Natural killer cell (primary cell): Measurements from ENCODE around the gene GBF1. TPM values are rescaled to one million over a fixed set of nuclear protein-coding genes. Genes with fewer than 3 reads are reported as not detected.

Experiments
- ATAC-seq, 3 donors: fragments of 150-1000 bp in 2 of 3; fragments of 200-7000 bp in 1 of 3; cut with Tn5 transposase; 1 replicate in 1 of 3; 2 replicates in 2 of 3; pipeline ENCODE4 v1.10.0; 2021; ENCODE audit warnings: mild to moderate bottlenecking in 2 of 3, moderate library complexity in 2 of 3
- DNase-seq, 2 donors: peaks; one replicate each; pipeline versions ENCODE4 v3.0.0 to v3.0.0-alpha.2; 2013 to 2021; ENCODE audit warnings: mixed read lengths in 1 of 2
- H3K27ac ChIP-seq: one replicate; pipeline ENCODE4 v1.5.1; 2013; ENCODE audit warnings: mild to moderate bottlenecking, low read length
- H3K27me3 ChIP-seq: one replicate; pipeline ENCODE4 v1.6.1; 2013; ENCODE audit warnings: low read length; ENCODE audit not compliant: control insufficient read depth, insufficient read depth
- H3K36me3 ChIP-seq: one replicate; pipeline ENCODE4 v1.6.1; 2013; ENCODE audit warnings: low read length; ENCODE audit not compliant: control insufficient read depth, insufficient read depth
- H3K4me1 ChIP-seq: one replicate; pipeline ENCODE4 v1.6.1; 2013; ENCODE audit warnings: low read length; ENCODE audit not compliant: control insufficient read depth, insufficient read depth
- H3K4me3 ChIP-seq: one replicate; pipeline ENCODE4 v1.5.1; 2013; ENCODE audit warnings: low read length
- H3K9me3 ChIP-seq: one replicate; pipeline ENCODE4 v1.6.1; 2013; ENCODE audit warnings: low read length; ENCODE audit not compliant: control insufficient read depth, insufficient read depth
- H3K27ac Mint-ChIP-seq, 2 donors: one replicate each; pipeline ENCODE4 v1.8.0; 2022; ENCODE audit warnings: mild to moderate bottlenecking in 2 of 2, mixed read lengths in 2 of 2, moderate library complexity in 1 of 2
- H3K27me3 Mint-ChIP-seq, 2 donors: one replicate each; pipeline ENCODE4 v1.8.0; 2022; ENCODE audit warnings: low read depth in 2 of 2, mixed read lengths in 2 of 2
- H3K36me3 Mint-ChIP-seq: one replicate; pipeline ENCODE4 v1.8.0; 2022; ENCODE audit warnings: mixed read lengths
- H3K4me1 Mint-ChIP-seq, 2 donors: one replicate each; pipeline ENCODE4 v1.8.0; 2022; ENCODE audit warnings: mixed read lengths in 2 of 2
- H3K4me3 Mint-ChIP-seq: one replicate; pipeline ENCODE4 v1.8.0; 2022; ENCODE audit warnings: mild to moderate bottlenecking, moderate library complexity, mixed read lengths
- H3K9me3 Mint-ChIP-seq, 2 donors: one replicate each; pipeline ENCODE4 v1.8.0; 2022; ENCODE audit warnings: mixed read lengths in 2 of 2
- WGBS: methylation state at CpG from one replicate; pipeline ENCODE4 v1.1.7; 2013; ENCODE audit warnings: missing lambda C conversion rate; ENCODE audit not compliant: insufficient coverage; 5-methylcytosine and 5-hydroxymethylcytosine counted together
- intact Hi-C: fragments of 100-400 bp; cut with micrococcal nuclease; formaldehyde crosslinking; loops from one replicate; pipeline ENCODE4 v1.14.2; 2022
- total RNA-seq, 4 donors: library from RNA; stranded (reverse); fragments of 120-200 nt in 1 of 4; gene quantifications; one replicate each; pipeline versions ENCODE4 v1.2.3 to v1.2.4, GENCODE V29; 2013 to 2022
- TF ChIP-seq, protein P1 (sequence below): fragments of 200-600 bp; IDR thresholded peaks from one replicate; pipeline ENCODE4 v1.8.0; 2022; ENCODE audit warnings: antibody characterized with exemption

Gene GBF1
- total RNA-seq, 3 donors from 2014 or later (not counting 1 experiment from before 2014, with no cell fraction given): 48.2 to 52.5 (median 50.9) TPM

GRCh38 chr10:102283488-102283887, 38.2 kb downstream of the GBF1 start:
- Histone ChIP-seq H3K27ac (no peak overlapping the region), H3K4me1 (no peaks in the 10 kb centered on the region), H3K4me3 (no peak overlapping the region), H3K36me3 (peaks cover 2% of the 10 kb centered on the region), H3K27me3 (no peaks in the 10 kb centered on the region), H3K9me3 (no peaks in the 10 kb centered on the region)
- Mint-ChIP-seq H3K4me3 (no peak overlapping the region), H3K4me1 (peaks cover 46 to 69% of the 10 kb centered on the region in 2 donors), H3K27me3 (no peaks in the 10 kb centered on the region), H3K9me3 (no peaks in the 10 kb centered on the region), H3K27ac (peak overlapping the region; percentile 4 to 27), H3K36me3 (no peaks in the 10 kb centered on the region)
- TF ChIP-seq, protein P1, sequence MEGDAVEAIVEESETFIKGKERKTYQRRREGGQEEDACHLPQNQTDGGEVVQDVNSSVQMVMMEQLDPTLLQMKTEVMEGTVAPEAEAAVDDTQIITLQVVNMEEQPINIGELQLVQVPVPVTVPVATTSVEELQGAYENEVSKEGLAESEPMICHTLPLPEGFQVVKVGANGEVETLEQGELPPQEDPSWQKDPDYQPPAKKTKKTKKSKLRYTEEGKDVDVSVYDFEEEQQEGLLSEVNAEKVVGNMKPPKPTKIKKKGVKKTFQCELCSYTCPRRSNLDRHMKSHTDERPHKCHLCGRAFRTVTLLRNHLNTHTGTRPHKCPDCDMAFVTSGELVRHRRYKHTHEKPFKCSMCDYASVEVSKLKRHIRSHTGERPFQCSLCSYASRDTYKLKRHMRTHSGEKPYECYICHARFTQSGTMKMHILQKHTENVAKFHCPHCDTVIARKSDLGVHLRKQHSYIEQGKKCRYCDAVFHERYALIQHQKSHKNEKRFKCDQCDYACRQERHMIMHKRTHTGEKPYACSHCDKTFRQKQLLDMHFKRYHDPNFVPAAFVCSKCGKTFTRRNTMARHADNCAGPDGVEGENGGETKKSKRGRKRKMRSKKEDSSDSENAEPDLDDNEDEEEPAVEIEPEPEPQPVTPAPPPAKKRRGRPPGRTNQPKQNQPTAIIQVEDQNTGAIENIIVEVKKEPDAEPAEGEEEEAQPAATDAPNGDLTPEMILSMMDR: no peak
- WGBS: 80% methylated on average over 2 of the region's 2 CpGs
- DNase-seq (no peak), ATAC-seq (no peak)
- intact Hi-C loops: no loop called here

DNA sequence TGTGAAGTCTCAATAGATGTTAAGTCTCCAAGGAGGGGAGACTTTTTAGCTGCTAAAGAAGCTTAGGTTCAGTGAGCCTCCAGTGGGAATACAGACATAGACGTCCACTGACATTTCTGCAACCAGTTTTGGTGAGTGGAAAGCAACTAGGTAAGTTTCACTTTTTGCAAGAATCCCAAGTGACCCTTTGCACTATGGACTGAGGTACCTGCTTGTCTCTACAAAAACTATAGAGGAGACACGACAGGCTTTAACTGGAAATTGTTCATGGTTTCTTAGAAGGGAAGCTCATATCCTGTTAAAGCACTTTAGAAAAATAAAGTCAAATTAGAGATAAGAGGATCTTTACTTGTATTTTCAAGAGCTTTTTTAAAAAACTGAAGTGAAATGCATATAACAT, 38.6 kb downstream of the GBF1 start:
- Histone ChIP-seq H3K4me1 (no peaks in the 10 kb centered on the region), H3K9me3 (no peaks in the 10 kb centered on the region), H3K36me3 (peaks cover 2% of the 10 kb centered on the region), H3K27me3 (no peaks in the 10 kb centered on the region), H3K27ac (no peak overlapping the region), H3K4me3 (no peak overlapping the region)
- DNase-seq: no peak
- Mint-ChIP-seq H3K4me3 (no peak overlapping the region), H3K4me1 (peaks cover 46 to 69% of the 10 kb centered on the region in 2 donors), H3K9me3 (no peaks in the 10 kb centered on the region), H3K27me3 (no peaks in the 10 kb centered on the region), H3K27ac (peak overlapping the region in 1 of 2 donors; percentile 4), H3K36me3 (no peaks in the 10 kb centered on the region)
- intact Hi-C loops: no loop called here
- WGBS: 42% methylated on average over 2 of the region's 2 CpGs
- TF ChIP-seq, protein P1: no peak
- no peak for ATAC-seq

- WGBS: 100% methylated on average over 1 of the region's 2 CpGs
- H3K4me3 Mint-ChIP-seq: no peak overlapping the region
- no peaks in the 10 kb centered on the region for H3K36me3 Mint-ChIP-seq
These were observed 39.2 kb downstream of the GBF1 start for GRCh38 chr10:102284531-102284930.

DNA sequence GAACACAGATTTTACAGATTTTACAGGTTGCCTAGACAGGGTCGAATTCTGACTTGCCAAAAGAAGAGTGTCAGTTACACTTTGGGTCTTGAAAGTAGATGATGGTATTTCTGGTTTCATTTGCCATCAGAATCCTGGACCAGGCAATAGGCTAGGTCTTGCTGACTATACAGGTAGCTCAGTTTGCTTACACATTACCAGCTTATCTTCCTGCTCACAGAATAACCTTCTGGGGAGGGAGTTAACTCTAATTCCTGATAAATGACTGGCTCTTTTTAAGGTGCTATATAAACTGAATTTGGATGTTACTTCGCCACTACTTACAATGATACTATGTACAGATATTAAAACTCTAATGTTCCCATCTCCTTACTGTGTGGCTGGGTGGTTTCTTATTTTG, 39.8 kb downstream of the GBF1 start:
- intact Hi-C loops: no loop called here
- Histone ChIP-seq H3K27me3 (no peaks in the 10 kb centered on the region), H3K27ac (no peak overlapping the region), H3K36me3 (peaks cover 2% of the 10 kb centered on the region), H3K4me1 (no peaks in the 10 kb centered on the region), H3K4me3 (no peak overlapping the region), H3K9me3 (no peaks in the 10 kb centered on the region)
- DNase-seq: no peak
- Mint-ChIP-seq H3K4me3 (no peak overlapping the region), H3K27me3 (no peaks in the 10 kb centered on the region), H3K27ac (no peak overlapping the region), H3K36me3 (no peaks in the 10 kb centered on the region), H3K9me3 (no peaks in the 10 kb centered on the region), H3K4me1 (peaks cover 47 to 67% of the 10 kb centered on the region in 2 donors)
- TF ChIP-seq, protein P1: no peak
- 71% methylated on average over 1 of the region's 2 CpGs for WGBS
- no peak for ATAC-seq

More at GRCh38 chr10:102284531-102284930, 39.2 kb downstream of the GBF1 start:
- no peaks in the 10 kb centered on the region for H3K27me3 Mint-ChIP-seq
- TF ChIP-seq, protein P1: no peak
- peaks cover 52 to 73% of the 10 kb centered on the region in 2 donors for H3K4me1 Mint-ChIP-seq
- H3K27ac Mint-ChIP-seq: no peak overlapping the region
- no peak overlapping the region for H3K27ac ChIP-seq
- intact Hi-C loops: no loop called here
- peaks cover 2% of the 10 kb centered on the region for H3K36me3 ChIP-seq
- H3K9me3 Mint-ChIP-seq: no peaks in the 10 kb centered on the region
- ATAC-seq (no peak), DNase-seq (no peak)
- no peaks in the 10 kb centered on the region for H3K4me1 ChIP-seq
- no peaks in the 10 kb centered on the region for H3K27me3 ChIP-seq
- no peak overlapping the region for H3K4me3 ChIP-seq
- H3K9me3 ChIP-seq: no peaks in the 10 kb centered on the region
